Activated T-cell treated with anti-CD3 and anti-CD28 coated beads, Interleukin-2, amount 50 U/mL, for 1 hour (primary cell): Measurements from ENCODE around the gene MRPL27.

Source experiments
- DNase-seq: peaks from one replicate; pipeline ENCODE4 v3.0.0-alpha.2; 2020

Gene MRPL27

DNA sequence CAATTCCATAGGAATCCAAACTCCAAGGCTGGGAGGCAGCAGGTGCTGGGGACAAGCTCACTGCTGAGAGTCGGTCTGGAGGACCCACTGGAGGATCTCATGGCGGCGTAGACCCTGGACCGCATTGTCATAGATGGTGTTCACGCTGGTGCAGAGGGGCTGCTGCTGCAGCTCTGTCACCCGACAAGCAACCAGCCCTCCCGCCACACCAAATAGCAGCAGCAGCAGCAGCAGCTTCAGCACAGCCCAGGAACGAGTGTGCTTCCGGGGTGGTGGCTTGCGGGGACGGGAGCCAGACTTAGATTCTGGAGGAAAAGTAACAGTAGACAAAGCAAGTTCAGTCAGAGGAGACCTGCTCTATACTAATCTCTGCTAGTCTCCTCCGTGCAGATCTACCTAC, 9.9 kb upstream of the MRPL27 start:
- no peak for DNase-seq

DNA sequence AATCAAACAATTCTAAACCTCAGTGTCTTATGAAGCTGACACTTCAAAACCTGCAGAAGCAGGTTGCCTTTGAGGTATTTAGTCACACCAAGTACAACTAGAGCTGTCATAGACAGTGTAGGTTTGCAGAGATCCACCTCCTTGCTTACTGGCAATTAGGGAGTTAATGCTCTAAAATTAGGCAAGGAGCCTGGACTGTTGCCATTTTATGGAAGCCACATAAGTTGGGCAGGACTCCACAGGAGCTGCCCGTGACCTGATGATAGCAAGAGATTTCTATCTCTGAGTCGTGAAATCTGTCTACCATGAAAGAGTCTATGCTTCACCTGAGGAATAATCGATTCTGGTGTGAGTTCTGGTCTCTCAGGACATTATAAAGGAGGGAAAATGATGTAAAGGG, 8.9 kb upstream of the MRPL27 start:
- no peak for DNase-seq

GRCh38 chr17:50381260-50381815, 8.4 kb upstream of the MRPL27 start:
- DNase-seq = no peak

DNA sequence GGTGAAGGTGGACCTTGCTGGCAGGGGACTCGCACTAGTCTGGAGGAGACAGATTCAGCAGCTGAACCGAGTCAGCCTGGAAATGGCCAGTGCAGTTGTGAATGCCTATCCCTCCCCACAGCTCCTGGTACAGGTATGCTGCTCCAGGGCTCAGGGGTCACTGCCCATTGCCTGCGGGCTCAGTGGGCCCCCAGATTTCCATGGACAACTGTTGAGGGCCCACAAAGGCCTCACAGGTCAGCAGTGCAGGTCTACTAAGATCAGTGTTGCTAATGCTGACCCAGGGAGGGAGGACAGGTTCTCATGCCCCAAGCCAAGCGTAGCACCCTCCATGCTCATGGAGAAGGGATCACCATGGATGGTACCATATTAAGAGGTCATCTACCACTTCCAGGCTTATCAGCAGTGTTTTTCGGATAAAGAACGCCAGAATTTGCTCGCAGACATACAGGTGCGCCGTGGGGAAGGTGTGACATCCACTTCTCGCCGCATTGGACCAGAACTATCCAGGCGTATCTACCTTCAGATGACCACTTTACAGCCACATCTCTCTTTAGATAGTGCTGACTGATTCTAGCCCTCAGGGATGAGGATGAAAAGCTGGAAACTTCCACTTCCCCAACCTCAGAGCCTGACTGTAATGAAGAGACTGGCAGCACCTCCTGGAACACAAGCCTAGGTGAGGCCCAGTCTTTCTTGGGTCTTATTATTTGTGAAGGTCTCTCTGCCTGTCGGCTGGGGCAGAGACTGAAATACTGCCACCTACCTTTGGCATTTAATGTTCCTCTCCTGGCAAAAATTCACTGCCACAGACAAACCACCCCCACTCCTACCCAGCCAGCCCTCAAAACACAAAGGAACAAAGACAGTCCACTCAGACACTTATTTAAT, 7.6 kb upstream of the MRPL27 start:
- DNase-seq = no peak

DNA sequence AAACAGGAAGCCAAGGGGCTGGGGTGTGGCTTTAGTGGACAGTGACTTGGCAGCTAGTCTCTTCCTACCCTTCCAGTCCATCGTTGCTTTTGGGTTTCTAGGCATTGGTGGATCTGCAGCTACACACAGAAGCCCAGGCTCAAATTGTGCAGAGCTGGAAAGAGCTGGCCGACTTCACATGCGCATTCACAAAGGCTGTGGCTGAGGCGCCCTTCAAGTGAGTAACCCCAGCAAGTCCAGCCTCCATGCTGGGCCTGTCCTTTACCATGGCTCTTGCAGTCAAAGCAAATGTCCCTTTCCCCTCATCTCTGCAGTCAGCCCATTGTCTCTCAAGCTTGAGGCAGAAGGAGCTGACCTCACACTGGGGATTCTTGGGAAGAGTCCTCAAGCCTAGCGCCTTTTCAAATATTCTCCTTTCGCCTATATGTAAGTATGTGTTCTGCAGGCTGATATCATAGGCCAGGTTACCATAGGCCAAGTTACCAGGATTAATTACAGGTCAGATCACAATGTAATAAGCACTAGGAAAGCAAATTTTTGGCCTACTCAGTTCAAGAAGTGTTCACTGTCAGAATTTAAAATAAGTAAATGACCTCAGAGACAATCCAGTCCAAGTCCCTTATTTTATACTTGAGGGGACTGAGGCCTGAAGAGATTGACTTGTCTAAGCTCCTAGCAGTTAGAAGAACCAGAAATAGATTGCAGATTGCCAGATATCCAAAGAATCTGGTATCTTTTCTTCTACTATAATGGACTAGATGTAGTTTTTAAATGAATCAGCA, 6.6 kb upstream of the MRPL27 start:
- DNase-seq = no peak

- no peak for DNase-seq
Measured at GRCh38 chr17:50375858-50376538, 3.0 kb upstream of the MRPL27 start.

GRCh38 chr17:50373705-50374104, 721 bp upstream of the MRPL27 start:
- no peak for DNase-seq

DNA sequence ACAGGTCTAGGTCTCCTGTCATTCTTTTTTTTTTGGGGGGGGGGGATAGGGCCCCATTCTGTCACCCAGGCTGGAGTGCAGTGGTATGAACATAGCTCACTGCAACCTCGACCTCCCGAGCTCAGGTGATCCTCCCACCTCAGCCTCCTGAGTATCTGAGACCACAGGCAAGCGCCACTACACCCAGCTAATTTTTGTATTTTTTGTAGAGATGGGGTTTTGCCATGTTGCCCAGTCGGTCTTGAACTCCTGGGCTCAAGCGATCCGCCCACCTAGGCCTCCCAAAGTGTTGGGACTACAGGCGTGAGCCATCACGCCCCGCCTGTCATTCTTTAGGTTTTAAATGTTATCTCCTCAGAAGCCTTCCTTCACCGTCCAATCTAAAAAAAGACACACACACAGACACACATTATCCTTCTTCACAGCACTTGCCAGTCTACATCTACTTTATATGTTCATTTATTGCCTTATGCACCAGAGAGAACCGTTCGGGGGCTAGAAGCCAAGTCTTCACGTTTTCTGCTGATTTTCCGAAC, 694 bp downstream of the MRPL27 start:
- no peak for DNase-seq

GRCh38 chr17:50371526-50371925, 1.5 kb downstream of the MRPL27 start:
- no peak for DNase-seq

- no peak for DNase-seq
Measured at GRCh38 chr17:50370052-50370451, 2.9 kb downstream of the MRPL27 start.

GRCh38 chr17:50367401-50367800, 5.6 kb downstream of the MRPL27 start:
- no peak for DNase-seq

DNA sequence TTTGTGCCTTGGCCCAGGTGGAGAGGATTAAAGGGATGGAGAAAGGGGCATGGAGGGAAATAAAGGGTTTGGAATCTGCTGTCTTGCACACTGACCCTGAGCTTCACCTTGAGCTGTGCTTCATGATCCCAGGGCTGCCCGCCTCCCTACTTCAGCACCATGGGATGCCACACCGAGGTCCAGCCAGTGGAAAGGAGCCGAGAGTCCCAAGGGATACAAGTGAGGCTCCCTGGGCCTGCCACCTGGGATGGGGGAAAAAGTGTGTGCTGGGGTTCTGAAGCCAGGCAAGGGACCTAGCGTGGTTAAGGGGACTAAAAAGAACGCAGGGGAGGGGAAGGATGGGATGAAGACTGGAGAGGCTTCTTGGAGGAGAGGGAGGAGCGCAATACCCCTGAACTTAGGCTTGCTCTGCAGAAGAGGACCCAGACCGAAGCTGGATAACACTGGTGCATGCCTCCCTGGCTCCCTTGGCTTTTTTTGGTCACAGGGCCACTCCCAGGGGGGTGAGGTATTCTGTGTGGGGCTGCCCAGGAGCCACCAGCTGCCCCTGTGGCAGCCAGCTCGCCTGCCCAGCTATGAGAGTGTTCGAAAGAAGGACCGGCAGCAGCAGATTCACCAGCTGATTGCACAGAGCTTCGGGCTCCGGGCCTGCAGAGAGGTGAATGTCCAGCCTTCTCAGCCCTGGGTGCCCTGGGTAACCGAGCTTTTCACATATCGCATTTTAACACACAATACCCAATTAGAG, 7.2 kb downstream of the MRPL27 start:
- no peak for DNase-seq

- no peak for DNase-seq
Measured at GRCh38 chr17:50365165-50365564, 7.8 kb downstream of the MRPL27 start.

GRCh38 chr17:50364715-50365114, 8.3 kb downstream of the MRPL27 start:
- no peak for DNase-seq

GRCh38 chr17:50364061-50364458, 8.9 kb downstream of the MRPL27 start:
- no peak for DNase-seq

DNA sequence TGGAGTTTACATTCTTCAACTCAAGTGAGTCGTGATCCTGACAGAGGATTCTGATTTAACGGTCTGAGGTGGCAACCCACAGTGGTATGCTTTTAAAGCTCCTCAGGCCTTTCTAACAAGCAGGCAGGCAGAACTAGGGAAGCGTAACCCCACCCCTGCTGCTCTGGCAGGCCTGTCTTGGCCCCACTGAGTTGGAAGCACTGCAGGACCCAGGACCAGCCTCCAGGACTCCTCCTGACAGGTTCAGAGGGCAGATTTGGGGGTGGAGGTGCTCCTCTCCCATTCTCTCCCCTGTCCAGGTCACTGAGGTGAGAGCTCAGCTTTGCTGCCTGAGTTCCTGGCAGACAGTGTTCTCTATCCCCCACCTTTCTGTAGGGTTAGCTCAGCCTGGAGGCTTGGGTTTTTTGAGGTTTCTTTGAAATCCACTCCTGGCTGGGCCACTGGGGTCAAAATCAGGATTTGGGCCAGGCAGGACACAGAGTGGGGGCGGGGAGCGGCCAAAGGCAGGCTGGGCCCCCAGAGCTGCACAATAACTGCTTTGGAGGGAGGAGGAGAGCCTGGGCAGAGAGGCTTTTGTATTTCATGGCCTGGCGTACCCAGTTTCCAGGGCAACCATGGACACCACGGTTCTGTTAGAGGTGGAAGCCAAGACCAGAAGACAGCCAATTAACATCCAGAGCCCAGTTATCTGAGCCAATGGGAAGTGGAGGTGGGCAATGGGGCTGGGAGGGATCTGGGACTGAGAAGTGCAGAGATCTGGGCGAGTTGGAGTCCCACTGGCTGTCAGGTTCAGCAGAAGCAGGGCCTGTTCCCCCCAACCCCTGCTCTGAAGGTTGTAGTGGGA, 9.5 kb downstream of the MRPL27 start:
- DNase-seq = no peak

GRCh38 chr17:50362661-50363060, 10.3 kb downstream of the MRPL27 start:
- DNase-seq = no peak

- peak; percentile 54 for DNase-seq
Measured at GRCh38 chr17:50361561-50362480, 11.2 kb downstream of the MRPL27 start.

- no peak for DNase-seq
Measured at GRCh38 chr17:50360486-50361115, 12.4 kb downstream of the MRPL27 start.
